ENCODE results near the gene RPL36A. TPM values are rescaled to one million over a fixed set of nuclear protein-coding genes. Genes with fewer than 3 reads are reported as not detected.

RPL36A gene
- total RNA-seq, 1 experiment from 2014 or later: 377 TPM

DNA sequence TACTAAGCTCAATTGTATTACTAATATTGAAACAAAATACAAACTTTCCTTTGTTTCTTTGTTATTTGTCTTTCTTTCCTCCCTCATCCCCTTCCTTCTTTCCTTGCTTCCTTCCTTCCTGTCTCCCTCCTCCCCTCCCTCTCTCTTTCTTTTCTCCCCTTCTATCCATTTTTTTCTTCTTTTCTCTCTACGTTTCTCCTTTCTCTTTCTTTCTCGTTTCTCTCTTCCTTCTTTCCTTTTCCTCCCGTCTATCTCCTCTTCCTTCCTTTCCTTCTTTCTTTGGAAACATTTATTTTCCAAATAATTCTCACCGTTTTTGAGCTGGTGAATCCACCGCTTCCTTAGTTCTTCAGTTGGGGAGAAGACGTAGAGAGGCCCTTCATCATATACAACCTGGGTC is 21.1 kb upstream of the RPL36A start:
- DNase-seq: no peak
- no peak overlapping the region for H3K4me3 Mint-ChIP-seq (ENCODE audit: unreplicated experiment)
- TF ChIP-seq, protein P1, sequence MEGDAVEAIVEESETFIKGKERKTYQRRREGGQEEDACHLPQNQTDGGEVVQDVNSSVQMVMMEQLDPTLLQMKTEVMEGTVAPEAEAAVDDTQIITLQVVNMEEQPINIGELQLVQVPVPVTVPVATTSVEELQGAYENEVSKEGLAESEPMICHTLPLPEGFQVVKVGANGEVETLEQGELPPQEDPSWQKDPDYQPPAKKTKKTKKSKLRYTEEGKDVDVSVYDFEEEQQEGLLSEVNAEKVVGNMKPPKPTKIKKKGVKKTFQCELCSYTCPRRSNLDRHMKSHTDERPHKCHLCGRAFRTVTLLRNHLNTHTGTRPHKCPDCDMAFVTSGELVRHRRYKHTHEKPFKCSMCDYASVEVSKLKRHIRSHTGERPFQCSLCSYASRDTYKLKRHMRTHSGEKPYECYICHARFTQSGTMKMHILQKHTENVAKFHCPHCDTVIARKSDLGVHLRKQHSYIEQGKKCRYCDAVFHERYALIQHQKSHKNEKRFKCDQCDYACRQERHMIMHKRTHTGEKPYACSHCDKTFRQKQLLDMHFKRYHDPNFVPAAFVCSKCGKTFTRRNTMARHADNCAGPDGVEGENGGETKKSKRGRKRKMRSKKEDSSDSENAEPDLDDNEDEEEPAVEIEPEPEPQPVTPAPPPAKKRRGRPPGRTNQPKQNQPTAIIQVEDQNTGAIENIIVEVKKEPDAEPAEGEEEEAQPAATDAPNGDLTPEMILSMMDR (IDR thresholded peaks at IDR 0.05; ENCODE audit: insufficient read depth in 1 of 2, low read depth in 1 of 2, low read length in 1 of 2, severe bottlenecking in 1 of 2, unreplicated experiment in 1 of 2): no peak
- no peaks in the 10 kb centered on the region for H3K4me1 Mint-ChIP-seq (ENCODE audit: low read depth, unreplicated experiment)
- Histone ChIP-seq H3K36me3 (ENCODE audit: control insufficient read depth, insufficient read depth, low read length) (no peaks in the 10 kb centered on the region), H3K4me3 (ENCODE audit: low read depth, low read length) (no peak overlapping the region), H3K9me3 (no peaks in the 10 kb centered on the region), H3K27me3 (replicated peaks; ENCODE audit: control insufficient read depth, insufficient read depth, low read length) (no peaks in the 10 kb centered on the region; the same call in 1 of the 2 replicates), H3K4me1 (no peaks in the 10 kb centered on the region)
- BruUV-seq (replicated peaks): no TSS peak
- intact Hi-C loops (cut with micrococcal nuclease; ENCODE audit: unreplicated experiment): no loop called here
- no peaks in the 10 kb centered on the region for H3K9me3 Mint-ChIP-seq (ENCODE audit: unreplicated experiment)
- H3K36me3 Mint-ChIP-seq (ENCODE audit: insufficient read depth, unreplicated experiment): no peaks in the 10 kb centered on the region
- ChIA-PET POLR2A (no interaction called here), CTCF (no interaction called here)
- peaks cover 5% of the 10 kb centered on the region for H3K27me3 Mint-ChIP-seq (ENCODE audit: insufficient read depth, unreplicated experiment)
- no peak overlapping the region for H3K27ac Mint-ChIP-seq (ENCODE audit: unreplicated experiment)

DNA sequence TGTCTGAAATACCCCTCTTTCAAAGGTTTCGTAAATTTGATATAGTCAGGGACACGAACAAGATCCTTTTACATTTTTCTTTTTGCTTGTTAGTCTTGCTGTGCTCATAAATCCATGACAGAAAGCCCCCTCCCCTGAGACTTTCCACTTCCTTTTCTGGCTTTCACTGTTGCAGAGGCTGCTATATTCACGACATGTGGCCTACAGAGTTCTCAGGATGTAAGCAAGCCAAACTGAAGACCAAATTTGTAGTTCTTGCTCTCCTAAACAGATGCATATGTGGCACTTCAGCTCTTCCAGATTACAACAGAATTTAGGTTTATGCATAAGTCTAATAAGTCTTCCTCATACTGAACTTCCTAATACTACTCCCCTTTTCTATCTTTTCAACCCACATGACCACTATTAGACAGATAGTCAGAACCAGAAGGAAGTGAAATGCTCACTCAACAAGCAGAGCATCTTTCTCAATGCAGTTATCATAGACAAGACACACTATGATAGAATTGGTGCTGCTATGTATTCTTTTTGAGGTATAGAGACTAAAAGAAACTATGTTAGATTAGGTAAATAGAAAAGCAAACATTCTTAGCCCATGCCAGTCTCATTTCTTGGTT is 19.8 kb upstream of the RPL36A start:
- TF ChIP-seq, protein P1 (IDR thresholded peaks at IDR 0.05; ENCODE audit: insufficient read depth in 1 of 2, low read depth in 1 of 2, low read length in 1 of 2, severe bottlenecking in 1 of 2, unreplicated experiment in 1 of 2): no peak
- Histone ChIP-seq H3K9me3 (no peaks in the 10 kb centered on the region), H3K27me3 (replicated peaks; ENCODE audit: control insufficient read depth, insufficient read depth, low read length) (no peaks in the 10 kb centered on the region; the same call in 1 of the 2 replicates), H3K36me3 (ENCODE audit: control insufficient read depth, insufficient read depth, low read length) (no peaks in the 10 kb centered on the region), H3K4me3 (ENCODE audit: low read depth, low read length) (no peak overlapping the region), H3K4me1 (no peaks in the 10 kb centered on the region)
- intact Hi-C loops (cut with micrococcal nuclease; ENCODE audit: unreplicated experiment): no loop called here
- DNase-seq: no peak
- ChIA-PET CTCF (no interaction called here), POLR2A (no interaction called here)
- Mint-ChIP-seq H3K36me3 (ENCODE audit: insufficient read depth, unreplicated experiment) (no peaks in the 10 kb centered on the region), H3K9me3 (ENCODE audit: unreplicated experiment) (no peaks in the 10 kb centered on the region), H3K4me1 (ENCODE audit: low read depth, unreplicated experiment) (no peaks in the 10 kb centered on the region), H3K4me3 (ENCODE audit: unreplicated experiment) (no peak overlapping the region), H3K27ac (ENCODE audit: unreplicated experiment) (no peak overlapping the region), H3K27me3 (ENCODE audit: insufficient read depth, unreplicated experiment) (peaks cover 5% of the 10 kb centered on the region)
- no TSS peak for BruUV-seq (replicated peaks)

DNA sequence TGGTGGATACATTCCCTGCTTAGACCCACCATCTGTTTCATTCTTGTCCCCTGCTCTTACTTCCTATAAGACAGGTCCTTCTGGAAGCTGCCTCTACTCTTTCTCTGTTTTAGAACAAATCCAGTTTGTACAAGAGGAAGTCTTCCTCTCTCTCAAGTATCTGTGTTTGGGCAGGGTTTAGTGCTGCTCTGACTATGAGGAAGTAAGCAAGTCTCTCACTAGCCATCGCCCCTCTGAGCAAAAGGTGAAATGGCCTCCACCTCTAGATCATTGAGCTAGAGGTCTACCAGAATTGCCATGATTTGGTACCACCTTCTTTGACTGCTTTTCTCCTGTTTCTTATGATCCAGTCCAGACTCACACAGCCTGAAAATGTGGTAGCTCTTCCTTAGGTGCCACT is 13.3 kb upstream of the RPL36A start:
- intact Hi-C loops (cut with micrococcal nuclease; ENCODE audit: unreplicated experiment): no loop called here
- POLR2A ChIA-PET: no interaction called here

More for the DNA sequence above, 13.3 kb upstream of the RPL36A start:
- no peak for DNase-seq
- Histone ChIP-seq H3K4me3 (ENCODE audit: low read depth, low read length) (no peak overlapping the region), H3K4me1 (no peaks in the 10 kb centered on the region), H3K27me3 (replicated peaks; ENCODE audit: control insufficient read depth, insufficient read depth, low read length) (no peaks in the 10 kb centered on the region), H3K9me3 (no peaks in the 10 kb centered on the region), H3K36me3 (ENCODE audit: control insufficient read depth, insufficient read depth, low read length) (no peaks in the 10 kb centered on the region)
- Mint-ChIP-seq H3K4me1 (ENCODE audit: low read depth, unreplicated experiment) (no peaks in the 10 kb centered on the region), H3K27ac (ENCODE audit: unreplicated experiment) (no peak overlapping the region), H3K36me3 (ENCODE audit: insufficient read depth, unreplicated experiment) (no peaks in the 10 kb centered on the region), H3K4me3 (ENCODE audit: unreplicated experiment) (no peak overlapping the region), H3K27me3 (ENCODE audit: insufficient read depth, unreplicated experiment) (peaks cover 9% of the 10 kb centered on the region), H3K9me3 (ENCODE audit: unreplicated experiment) (no peaks in the 10 kb centered on the region)
- BruUV-seq (replicated peaks): no TSS peak
- CTCF ChIA-PET: no interaction called here
- TF ChIP-seq, protein P1 (IDR thresholded peaks at IDR 0.05; ENCODE audit: insufficient read depth in 1 of 2, low read depth in 1 of 2, low read length in 1 of 2, severe bottlenecking in 1 of 2, unreplicated experiment in 1 of 2): no peak

All from Caco-2 (cell line).